ENCODE measurements around the gene KLHL34.

Gene KLHL34, protein sequence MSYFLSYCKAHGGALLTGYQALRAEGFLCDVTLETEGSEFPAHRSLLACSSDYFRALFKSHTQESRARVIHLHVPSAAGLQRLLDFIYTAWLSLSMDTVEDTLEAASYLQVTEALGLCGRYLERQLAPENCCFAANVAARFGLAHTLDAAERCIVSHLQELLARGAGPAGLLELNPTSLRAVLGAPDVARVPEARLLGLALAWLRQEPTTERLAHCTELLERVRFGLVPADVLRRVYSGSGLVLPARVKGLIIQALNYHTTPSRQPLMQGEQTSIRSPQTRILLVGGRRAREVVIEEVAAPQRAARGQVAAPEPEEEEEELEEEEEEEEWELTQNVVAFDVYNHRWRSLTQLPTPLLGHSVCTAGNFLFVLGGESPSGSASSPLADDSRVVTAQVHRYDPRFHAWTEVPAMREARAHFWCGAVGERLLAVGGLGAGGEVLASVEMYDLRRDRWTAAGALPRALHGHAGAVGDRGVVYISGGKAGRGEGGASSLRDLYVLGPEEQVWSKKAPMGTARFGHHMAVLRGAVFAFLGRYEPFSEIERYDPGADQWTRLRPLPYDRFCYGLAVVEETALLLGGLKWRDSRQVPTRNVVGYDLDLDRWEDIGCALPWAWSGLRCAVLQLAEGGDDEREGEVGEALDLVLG

DNA sequence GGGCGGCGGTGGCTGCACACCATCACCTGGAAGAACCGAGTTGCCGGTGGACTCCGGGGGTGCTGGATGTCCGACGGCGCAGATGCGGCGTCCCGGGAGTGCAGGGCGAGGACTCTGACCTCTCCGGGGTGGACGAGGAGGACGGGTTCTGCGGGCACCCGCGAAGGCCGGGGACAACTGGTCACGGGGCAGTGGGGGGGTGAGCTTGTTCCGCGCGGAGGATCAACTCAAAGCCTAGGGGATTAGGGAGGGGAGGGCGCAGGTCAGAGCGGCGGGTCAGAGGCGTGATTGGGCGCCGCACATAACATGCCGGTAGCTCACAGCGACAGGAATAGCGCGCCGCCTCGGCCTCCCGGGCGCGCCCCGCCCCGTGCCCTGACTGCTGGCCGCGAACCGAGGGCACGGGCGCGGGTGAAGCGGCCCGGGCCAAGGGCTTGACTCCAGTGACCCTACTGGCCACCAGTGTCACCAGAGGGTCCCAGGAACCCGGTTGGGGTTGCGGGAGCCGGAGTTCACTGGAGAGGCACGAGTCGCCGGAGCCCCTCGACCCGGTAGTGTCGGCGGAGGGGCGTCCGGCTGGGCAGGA, at the start of gene KLHL34:
Gene KLHL34 (minus strand): TSS at position 179 of the 586 bp plus-strand sequence. CDS start 542 bp downstream, outside the sequence.
- no peak for DNase-seq

DNA sequence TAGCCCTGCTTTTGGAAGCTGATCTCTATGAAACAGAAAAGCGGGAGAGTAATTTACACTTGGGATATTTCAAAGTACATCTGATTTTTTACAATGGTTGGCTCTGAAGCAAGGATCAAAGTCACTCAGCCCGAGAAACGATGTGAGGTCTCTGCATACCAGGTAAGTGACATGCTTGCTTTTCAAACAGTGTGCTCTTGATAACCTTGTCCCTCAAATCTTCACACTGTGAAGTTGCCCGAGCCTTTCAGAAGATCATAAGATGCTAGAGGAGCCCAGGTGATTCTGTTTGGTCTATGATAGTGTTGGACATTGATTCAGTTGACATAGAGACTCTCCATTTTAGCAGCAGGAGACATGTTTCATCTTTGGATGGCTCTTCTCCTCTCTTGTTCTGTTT, 47.1 kb upstream of the KLHL34 start:
- DNase-seq = no peak

DNA sequence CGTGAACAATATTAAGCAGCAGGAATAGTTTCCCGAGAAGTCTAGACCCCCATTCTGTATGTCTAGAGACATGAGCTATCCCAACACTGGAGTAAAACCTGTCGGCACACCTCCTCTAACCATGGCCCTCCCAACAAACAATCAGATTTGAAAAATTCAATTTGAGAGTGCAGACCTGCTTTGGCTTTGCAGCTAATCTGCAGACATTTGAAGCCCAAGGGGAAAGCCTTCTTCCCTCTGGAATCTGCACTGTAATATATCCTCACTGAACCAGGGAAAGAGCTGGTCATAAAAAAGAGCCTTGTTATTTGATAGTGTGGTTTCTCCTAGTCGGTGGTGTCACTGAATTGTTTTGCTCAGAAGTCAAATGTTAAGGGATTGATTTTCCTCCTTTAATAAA, 44.6 kb upstream of the KLHL34 start:
- no peak for DNase-seq

DNA sequence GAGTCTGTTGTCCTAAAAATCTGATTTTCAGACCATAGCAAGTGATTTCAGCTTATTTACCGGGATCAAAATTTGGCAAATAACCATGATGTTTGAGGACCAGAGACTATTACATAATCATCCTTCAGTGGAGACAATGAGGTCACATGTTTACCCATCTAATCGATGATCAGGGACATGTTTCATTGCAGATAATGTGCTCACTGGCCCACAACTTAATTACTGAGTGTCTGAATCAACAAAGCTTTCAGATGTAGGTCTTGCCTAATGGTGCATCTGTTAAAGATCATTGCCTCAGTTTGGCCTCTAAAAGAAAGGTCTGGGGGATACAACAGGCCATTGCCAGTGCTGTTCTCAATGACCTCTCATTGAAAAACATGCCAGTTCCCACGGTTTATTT, 42.8 kb upstream of the KLHL34 start:
- DNase-seq = no peak

DNA sequence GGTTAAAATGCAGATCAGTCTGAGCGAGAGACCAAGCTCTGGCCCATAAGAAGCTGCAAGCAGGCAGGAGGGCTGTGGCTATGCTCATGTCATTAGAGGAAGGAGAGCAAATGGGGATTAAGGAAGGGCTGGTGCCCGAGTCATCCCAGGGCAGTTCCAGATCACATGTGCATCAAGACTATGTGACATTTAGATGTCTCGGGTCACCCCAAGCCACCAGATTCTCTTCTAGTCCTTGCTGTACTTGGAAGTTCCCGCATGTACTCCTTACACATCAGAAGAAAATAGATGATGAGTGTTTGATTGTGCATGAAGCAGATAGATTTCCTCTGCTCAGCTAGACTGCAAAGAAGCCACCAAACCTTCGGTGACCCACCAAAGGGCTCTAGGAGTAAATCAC, 42.1 kb upstream of the KLHL34 start:
- no peak for DNase-seq

DNA sequence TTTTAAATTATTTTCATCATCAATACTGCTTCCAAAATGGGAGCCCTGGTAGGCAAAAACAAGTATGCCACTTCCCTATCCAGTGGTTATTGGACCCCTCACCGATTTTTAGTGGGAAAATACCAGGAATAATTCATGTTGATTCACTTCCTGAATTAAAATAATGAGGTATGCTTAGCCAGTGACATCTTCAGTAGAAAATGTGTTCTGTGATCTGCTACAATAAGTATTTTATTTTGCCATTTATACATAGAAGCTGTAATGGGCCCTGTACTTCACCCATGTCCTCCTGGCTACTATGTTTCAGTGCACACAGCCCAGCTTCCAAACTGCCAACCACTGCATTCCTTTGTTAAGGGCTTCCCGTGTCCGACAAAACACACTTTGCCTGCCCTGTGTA, 41.0 kb upstream of the KLHL34 start:
- DNase-seq = no peak

DNA sequence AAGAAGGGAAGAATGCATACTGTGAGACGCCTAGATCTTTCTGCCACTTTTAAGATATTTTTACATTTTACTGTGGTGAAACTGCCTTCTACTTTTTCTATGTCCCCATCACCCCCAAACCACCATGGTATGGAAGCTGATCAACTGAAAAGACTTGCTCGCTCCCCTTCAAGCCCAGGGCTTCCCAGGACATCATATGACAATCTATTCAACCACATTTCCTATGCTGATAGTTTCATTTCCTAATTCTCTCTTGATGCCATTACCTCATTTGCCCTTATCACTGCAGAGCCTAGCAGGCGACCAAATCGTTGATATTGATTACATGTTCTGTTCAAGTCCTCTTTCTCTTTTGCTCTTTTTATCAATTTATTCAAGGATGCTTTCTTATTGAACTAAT, 40.1 kb upstream of the KLHL34 start:
- DNase-seq = no peak

DNA sequence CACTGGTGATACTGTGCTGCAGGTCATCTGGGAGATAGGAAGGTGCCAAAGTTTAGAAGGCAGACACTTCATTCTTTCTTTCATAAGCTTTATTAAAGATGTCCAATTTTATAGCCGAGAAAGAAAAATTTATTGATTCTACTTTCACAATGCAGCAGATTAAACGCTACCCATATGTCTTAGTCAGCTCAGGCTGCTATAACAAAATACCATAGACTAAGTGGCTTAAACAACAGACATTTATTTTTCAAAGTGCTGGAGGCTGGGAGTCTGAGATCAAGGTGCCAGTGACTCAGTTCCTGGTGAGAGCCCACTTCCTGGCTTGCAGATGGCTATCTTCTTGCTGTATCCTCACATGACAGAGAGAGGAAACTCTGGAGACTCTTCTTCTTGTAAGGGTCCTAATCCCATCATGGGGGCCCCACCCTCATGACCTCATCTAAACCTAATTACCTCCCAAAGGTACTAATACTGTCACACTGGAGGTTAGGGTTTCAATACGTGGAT, 33.4 kb upstream of the KLHL34 start:
- DNase-seq = no peak

DNA sequence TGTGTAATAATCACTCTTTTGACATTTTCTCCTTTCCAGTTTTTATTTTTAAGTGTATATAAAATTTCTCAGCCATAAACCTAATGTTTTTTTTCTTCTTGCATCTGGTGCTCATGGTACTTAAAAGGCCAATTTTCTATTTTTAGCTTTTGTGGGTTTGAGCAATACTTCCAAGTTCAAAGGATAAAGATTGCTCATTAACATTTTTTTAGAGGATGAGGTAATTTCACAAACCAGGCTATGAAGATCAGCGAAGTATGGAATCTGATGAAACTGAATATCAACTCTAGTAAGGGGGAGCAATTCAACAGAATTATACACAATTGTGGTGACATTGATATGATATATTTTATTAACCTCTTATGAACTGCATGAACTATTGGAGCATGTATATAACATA, 25.8 kb upstream of the KLHL34 start:
- DNase-seq = no peak

DNA sequence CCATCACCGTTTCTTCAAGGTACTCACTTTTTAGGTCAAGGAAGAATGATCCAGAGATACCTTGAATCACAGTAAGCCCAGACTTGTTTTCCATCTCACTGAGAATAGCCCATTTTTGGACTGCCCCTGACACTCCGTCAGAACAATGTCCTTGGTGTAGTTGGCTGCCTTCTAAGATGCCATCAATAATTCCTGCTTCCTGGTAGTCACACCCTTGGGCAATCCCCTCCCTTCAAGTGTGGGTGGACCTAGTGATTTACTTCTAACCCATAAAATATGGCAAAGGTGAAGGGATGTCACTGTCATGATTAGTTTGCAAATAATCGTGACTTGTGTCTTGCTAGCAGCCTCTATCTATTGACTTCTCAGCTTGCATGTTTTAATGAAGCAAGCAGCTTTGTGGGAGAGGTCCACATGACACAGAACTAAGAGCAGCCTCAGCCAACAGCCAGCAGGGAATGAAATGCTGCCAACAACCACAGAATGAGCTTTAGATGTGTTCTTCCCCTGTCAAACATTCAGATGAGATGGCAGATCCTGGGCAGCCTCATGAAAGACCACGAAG, 20.0 kb upstream of the KLHL34 start:
- DNase-seq = no peak

DNA sequence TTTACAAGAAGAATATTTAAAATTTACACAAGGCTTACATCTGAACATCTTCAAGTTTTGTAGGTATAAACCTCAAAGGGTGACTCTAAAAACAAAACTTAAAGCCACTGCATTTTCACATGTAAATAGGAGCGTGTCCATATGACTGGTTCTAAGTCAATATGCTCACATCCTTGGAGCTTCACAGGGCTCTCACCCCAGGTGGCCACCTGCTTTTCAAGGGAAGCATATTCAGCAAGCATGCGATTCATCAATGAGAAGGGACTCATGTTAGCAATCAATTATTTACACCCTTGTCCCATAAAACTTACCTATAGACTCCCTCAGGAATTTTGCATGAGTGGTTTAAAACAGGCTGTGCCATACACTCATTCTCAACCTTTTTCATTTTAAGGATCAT, 17.8 kb upstream of the KLHL34 start:
- DNase-seq = no peak

DNA sequence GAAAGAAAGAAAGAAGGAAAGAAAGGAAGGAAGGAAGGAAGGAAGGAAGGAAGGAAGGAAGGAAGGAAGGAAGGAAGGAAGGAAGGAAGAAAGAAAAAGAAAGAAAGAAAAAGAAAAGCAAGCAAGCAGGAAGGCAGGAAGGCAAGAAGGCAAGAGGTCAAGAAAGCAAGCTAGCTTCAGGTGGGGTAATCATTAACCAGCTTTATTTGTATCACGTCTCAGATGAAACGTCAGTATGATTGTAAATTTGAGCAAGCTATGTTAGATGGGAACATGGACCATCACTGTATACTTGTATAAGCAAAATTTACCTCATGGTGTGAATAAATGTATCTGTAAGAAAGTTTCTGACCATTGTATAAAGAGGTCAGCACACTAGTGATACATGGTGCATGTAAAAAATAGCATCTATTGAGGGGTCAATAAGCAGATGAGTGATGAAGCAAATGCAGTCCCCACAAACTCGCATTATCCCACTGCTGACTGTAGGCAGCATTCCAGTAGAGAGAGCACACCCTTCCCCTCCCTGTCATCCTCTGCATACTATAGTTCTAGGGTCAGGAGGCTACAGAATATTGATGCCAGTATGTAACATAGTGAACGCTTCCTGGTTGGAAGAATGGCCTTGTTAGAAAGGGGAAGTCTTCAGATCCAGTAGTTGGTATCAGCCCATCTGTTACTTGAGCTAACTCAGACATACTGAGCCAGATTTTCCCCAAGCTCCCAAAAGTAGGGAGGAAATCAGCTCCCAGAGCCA, 16.5 kb upstream of the KLHL34 start:
- no peak for DNase-seq

DNA sequence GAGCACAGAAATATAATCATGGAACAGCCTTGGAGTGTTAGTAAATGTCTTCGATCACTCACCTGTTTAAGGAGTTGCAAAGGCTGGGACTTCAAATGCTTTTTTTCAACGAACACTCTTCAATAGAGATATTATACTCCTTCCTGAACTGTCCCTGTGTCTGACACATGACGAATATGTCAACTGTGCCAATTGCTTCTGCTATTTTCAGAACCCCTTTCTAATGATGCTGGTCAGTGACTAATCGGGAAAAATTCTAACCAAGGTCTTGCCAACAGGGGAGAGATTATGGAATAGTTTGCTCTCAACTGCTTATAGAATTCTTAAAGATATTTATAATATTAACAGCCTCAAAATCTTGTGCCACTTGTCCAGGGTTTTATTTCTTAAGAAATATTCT, 8.5 kb upstream of the KLHL34 start:
- DNase-seq = no peak

DNA sequence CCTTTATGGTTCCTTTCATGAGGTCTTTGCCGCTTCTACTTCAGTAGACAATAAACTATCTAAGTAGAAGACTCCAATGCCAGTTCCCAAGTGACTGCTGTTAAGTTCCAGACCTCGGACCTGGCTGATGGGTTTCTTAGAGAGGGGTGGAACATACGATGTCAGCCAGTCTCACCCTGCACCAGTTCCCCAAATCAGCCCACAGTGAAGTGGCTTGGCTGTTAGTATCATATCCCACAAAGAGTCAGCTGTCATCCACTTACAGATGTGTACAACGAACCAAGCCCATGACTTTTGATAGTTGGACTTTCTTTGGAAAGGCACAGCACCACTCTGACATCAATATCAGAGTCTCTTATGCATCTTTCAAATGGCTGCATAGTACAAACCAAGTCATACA, 8.1 kb upstream of the KLHL34 start:
- DNase-seq = no peak

DNA sequence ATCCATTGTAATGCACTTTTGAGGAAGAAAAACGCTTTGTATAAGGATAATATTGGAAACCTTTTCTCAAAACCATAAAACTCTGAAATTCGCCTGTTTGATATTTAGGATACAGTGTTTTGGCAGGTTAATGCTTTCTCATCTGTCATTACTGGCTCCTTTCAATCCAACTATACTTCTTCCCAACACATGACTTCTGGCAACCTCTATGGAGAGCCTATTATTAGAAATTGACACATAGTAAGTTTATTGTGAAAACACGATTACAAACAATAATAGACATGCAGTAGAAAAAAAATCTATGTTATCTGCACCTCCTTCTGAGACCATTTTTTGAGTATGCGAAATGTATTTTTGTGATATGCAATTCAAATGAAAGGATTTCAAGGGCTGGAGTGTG, 4.6 kb upstream of the KLHL34 start:
- no peak for DNase-seq

DNA sequence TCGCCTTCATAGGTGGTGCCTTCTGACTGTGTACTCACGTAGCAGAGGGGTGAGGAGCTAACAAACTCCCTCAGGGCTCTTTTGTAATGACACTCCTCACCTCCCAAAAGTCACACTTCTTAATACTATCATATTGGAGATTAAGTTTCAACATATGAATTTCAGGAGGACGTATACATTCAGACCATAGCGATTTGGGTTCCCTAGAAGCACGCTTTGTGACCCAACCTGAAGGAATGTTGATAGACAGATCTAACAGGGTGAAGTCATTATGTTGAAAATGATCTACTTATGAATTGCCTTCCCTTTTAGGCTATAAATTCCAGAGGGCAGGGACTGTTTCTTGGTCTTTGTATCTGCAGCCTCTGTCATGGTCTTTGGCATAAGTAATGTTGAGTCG, 3.2 kb upstream of the KLHL34 start:
- DNase-seq = no peak

DNA sequence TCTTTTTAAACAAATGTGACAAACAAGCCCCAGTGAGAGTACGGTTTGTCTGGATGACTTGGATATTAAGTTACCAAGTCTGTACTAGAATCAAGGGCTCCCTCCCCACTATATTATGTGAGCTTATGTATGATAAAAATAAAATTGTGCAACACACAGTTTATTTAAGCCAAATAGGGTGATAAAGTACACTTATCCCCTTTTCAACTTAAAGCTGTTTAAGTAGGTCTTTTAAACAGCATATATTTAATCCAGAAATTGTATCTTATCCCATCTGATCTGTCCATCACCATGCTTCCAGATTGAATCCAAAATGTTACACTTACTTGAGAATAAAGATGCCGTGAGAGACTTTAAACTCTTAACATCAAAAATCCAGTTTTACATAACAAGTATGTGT, 2.0 kb upstream of the KLHL34 start:
- no peak for DNase-seq

DNA sequence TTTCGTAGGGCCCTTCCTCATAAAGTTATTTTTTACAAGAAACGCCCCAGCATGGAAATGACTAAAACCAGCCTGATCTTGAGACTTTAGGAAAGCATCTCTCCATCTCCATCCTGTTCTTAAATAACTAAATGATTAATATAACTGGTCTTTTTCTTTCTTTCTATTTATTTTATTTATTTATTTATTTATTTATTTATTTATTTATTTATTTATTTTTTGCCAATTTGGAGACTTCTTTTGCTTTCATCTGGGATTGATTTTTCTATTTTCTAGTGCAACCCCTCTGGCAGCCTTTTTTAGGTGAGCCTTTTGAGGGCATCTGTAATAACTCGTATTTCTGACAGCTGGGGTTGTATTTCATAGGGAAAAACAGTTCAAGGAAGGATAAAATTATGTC, 1.2 kb upstream of the KLHL34 start:
- DNase-seq = no peak

DNA sequence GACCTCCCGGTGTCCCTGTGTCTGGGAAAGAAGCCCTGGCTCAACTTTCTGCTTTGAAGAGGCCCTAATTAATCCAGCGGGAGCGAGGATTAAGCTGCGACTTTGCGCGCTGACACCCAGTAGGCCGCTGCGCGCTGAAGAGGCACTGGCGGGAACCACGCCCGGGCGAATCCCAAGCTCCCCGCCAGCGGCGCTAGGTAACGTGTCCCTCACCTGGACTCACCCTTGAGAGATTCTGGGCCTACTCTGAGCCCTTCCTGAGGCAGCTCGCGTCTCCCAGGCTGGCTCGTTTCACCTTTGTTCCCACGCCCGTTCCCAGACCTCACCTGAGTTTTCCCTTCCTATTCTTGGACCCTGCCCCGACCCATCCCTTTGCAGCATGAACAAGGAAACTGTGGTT, 616 bp upstream of the KLHL34 start:
- DNase-seq = no peak

DNA sequence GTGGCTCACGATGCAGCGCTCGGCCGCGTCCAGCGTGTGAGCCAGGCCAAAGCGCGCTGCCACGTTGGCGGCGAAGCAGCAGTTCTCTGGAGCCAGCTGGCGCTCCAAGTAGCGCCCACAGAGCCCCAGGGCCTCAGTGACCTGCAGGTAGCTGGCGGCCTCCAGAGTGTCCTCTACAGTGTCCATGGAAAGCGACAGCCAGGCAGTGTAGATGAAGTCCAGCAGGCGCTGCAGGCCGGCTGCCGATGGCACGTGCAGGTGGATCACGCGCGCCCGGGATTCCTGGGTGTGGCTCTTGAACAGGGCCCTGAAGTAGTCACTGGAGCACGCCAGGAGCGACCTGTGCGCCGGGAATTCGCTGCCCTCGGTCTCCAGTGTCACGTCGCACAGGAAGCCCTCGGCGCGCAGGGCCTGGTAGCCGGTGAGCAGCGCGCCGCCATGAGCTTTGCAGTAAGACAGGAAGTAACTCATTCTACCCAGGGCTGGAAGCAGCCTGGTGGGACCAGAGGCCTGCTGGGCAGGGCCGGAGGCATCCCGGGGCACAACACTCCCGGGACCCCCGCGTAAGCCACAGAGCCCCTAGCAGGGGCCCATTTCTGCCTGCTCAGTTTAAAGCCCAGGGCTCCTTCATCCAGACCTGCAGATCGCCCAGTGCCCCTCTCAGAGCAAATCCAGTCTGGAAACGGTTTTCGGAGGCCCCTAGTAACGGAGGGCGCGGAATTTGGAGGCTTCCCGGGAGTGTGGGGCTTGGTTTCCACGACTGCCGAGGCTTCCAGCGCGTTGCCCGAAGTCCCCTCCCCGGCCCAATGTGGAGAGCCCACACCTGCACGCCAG, 595 bp downstream of the KLHL34 start:
- no peak for DNase-seq

DNA sequence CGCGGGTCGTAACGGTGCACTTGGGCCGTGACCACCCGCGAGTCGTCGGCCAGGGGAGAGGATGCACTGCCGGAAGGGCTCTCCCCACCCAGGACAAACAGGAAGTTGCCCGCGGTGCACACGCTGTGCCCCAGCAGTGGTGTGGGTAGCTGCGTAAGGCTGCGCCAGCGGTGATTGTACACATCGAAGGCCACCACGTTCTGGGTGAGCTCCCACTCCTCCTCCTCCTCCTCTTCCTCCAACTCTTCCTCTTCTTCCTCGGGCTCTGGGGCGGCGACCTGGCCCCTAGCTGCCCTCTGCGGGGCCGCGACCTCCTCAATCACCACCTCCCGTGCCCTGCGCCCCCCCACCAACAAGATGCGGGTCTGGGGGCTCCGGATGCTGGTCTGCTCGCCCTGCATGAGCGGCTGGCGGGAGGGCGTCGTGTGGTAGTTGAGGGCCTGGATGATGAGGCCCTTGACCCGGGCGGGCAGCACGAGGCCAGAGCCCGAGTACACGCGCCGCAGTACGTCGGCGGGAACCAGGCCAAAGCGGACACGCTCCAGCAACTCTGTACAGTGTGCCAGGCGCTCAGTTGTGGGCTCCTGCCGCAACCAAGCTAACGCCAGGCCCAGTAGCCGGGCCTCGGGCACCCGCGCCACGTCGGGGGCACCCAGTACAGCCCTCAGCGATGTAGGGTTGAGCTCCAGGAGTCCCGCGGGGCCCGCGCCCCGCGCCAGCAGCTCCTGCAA, 1.4 kb downstream of the KLHL34 start:
- DNase-seq = no peak
